OCI-LY3 (cell line): ENCODE data around the gene NDC1.

Experiments
- H2AFZ ChIP-seq: fragments of 200-600, 300-600 bp; shearing (Covaris generic); 2 replicates; pipeline ENCODE4 v1.6.0; 2014; ENCODE audit warnings: antibody characterized with exemption, low read depth, low read length
- H3K27ac ChIP-seq: fragments of 200-600, 300-600 bp; sonication (generic); 2 replicates; pipeline ENCODE4 v1.5.1; 2014; ENCODE audit warnings: mild to moderate bottlenecking, low read length, moderate library complexity, mixed read lengths
- H3K27me3 ChIP-seq: fragments of 200-600, 300-600 bp; sonication (generic); 2 replicates; pipeline ENCODE4 v1.6.1; 2014; ENCODE audit warnings: low read depth, low read length, mixed read lengths
- H3K36me3 ChIP-seq: fragments of 200-600, 300-600 bp; sonication (generic); replicated peaks from 2 replicates; pipeline ENCODE3; 2014; ENCODE audit warnings: low read depth, low read length, mixed read lengths
- H3K4me1 ChIP-seq: fragments of 300-600, 200-600 bp; sonication (generic); 2 replicates; pipeline ENCODE4 v1.6.1; 2014; ENCODE audit warnings: low read length, mixed read lengths
- H3K4me2 ChIP-seq: fragments of 200-600, 300-600 bp; sonication (generic); 2 replicates; pipeline ENCODE4 v1.6.1; 2014; ENCODE audit warnings: low read length, mixed read lengths
- H3K4me3 ChIP-seq: fragments of 300-600, 200-600 bp; sonication (generic); 2 replicates; pipeline ENCODE4 v1.5.1; 2014; ENCODE audit warnings: antibody characterized with exemption, mild to moderate bottlenecking, low read length, moderate library complexity
- H3K79me2 ChIP-seq: fragments of 300-600, 200-600 bp; shearing (Covaris generic); 2 replicates; pipeline ENCODE4 v1.6.1; 2014; ENCODE audit warnings: mild to moderate bottlenecking, low read length, mixed read lengths
- H3K9ac ChIP-seq: fragments of 300-600, 200-600 bp; shearing (Covaris generic); 2 replicates; pipeline ENCODE4 v1.6.0; 2014; ENCODE audit warnings: mild to moderate bottlenecking, low read length, moderate library complexity
- H3K9me3 ChIP-seq: fragments of 200-600, 300-600 bp; shearing (Covaris generic); 2 replicates; pipeline ENCODE4 v1.6.1; 2014; ENCODE audit warnings: low read length, mixed read lengths; ENCODE audit not compliant: insufficient read depth
- H4K20me1 ChIP-seq: fragments of 200-600, 300-600 bp; sonication (generic); 2 replicates; pipeline ENCODE4 v1.6.1; 2016; ENCODE audit warnings: low read length, mixed read lengths; ENCODE audit not compliant: insufficient read depth
- EZH2phosphoT487 ChIP-seq: fragments of 200-600 bp; shearing (Covaris generic); IDR thresholded peaks from 2 replicates; pipeline ENCODE4 v1.6.1; 2018; ENCODE audit warnings: antibody characterized with exemption, mixed run types, low read depth
- TF ChIP-seq, protein P1 (sequence below): fragments of 200-600, 300-600 bp; sonication (generic); IDR thresholded peaks from 2 replicates; pipeline ENCODE4 v1.5.1; 2014; ENCODE audit warnings: antibody characterized with exemption, low read length, low read depth

Gene NDC1

DNA sequence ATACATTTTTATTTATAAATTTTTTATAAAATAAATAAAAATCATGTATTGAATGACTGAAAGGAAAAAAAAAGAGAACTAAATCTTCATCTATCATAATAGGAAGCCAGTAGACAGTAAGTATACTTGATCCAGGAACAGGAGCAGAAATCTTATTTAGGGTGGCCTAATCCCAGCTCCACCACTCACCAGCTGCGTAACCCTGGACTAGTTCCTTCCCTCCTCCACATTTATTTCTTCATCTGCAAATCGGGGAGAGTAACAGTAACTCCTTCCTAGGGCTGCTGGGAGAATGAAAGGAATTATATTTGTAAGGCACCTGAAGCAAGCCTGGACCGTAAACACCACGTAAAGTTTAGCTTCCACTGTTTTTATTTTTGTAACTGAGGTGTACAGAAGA is 117.0 kb downstream of the NDC1 start:
- Histone ChIP-seq H3K36me3 (no peaks in the 10 kb centered on the region), H3K79me2 (no peaks in the 10 kb centered on the region), H3K9me3 (no peaks in the 10 kb centered on the region), H3K4me3 (no peak overlapping the region), H3K27me3 (no peaks in the 10 kb centered on the region), H3K27ac (no peak overlapping the region), H3K4me2 (no peak overlapping the region), H2AFZ (no peak overlapping the region), H3K4me1 (no peaks in the 10 kb centered on the region), H4K20me1 (no peaks in the 10 kb centered on the region), H3K9ac (no peak overlapping the region)
- TF ChIP-seq, protein P1, sequence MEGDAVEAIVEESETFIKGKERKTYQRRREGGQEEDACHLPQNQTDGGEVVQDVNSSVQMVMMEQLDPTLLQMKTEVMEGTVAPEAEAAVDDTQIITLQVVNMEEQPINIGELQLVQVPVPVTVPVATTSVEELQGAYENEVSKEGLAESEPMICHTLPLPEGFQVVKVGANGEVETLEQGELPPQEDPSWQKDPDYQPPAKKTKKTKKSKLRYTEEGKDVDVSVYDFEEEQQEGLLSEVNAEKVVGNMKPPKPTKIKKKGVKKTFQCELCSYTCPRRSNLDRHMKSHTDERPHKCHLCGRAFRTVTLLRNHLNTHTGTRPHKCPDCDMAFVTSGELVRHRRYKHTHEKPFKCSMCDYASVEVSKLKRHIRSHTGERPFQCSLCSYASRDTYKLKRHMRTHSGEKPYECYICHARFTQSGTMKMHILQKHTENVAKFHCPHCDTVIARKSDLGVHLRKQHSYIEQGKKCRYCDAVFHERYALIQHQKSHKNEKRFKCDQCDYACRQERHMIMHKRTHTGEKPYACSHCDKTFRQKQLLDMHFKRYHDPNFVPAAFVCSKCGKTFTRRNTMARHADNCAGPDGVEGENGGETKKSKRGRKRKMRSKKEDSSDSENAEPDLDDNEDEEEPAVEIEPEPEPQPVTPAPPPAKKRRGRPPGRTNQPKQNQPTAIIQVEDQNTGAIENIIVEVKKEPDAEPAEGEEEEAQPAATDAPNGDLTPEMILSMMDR, result no peak
- TF ChIP-seq EZH2phosphoT487, result no peak

DNA sequence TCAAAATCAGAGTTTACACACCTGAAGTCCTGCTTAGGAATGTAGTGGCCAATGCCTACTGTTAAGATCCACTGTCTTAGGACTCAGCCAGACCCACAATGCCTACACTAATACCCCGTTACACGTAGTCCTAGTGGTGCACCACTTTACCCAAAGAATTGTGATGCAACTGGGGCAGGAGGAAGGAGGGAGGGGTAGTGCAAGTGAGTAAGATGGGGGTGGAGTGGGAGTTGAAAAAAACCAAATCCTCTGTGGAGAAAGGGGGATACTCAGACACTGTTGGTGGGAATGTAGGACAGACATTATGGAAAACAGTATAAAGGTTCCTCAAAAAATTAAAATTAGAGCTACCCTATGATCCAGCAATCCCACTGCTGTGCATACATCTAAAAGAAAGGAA is 118.6 kb downstream of the NDC1 start:
- no peaks in the 10 kb centered on the region for H3K4me1 ChIP-seq
- H3K4me2 ChIP-seq, result no peak overlapping the region
- no peaks in the 10 kb centered on the region for H3K36me3 ChIP-seq
- no peaks in the 10 kb centered on the region for H3K27me3 ChIP-seq
- H3K4me3 ChIP-seq, result no peak overlapping the region
- H2AFZ ChIP-seq, result no peak overlapping the region
- H3K9ac ChIP-seq, result no peak overlapping the region
- H3K27ac ChIP-seq, result no peak overlapping the region
- TF ChIP-seq, protein P1, result no peak
- no peak for TF ChIP-seq EZH2phosphoT487
- no peaks in the 10 kb centered on the region for H3K9me3 ChIP-seq
- no peaks in the 10 kb centered on the region for H3K79me2 ChIP-seq
- H4K20me1 ChIP-seq, result no peaks in the 10 kb centered on the region

DNA sequence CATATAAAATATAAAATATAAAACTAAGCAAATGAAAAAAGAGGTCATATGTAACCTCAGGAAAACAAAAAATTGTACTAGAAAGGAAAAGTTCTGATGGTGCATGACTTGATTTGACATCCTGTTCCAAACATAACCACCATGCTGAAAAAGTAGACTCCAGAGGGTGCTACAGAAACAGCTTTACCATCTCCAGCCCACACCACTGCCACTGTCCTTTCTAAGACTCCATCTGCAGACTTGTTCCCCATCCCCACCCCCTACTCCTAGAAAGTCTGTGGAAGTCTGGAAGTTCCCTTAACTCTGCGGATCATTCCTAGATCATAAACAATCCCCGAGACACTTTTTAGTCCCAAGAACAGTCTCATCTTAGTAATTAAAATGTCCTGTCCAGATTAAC is 119.7 kb downstream of the NDC1 start:
- Histone ChIP-seq H3K4me3 (no peak overlapping the region), H2AFZ (no peak overlapping the region)

DNA sequence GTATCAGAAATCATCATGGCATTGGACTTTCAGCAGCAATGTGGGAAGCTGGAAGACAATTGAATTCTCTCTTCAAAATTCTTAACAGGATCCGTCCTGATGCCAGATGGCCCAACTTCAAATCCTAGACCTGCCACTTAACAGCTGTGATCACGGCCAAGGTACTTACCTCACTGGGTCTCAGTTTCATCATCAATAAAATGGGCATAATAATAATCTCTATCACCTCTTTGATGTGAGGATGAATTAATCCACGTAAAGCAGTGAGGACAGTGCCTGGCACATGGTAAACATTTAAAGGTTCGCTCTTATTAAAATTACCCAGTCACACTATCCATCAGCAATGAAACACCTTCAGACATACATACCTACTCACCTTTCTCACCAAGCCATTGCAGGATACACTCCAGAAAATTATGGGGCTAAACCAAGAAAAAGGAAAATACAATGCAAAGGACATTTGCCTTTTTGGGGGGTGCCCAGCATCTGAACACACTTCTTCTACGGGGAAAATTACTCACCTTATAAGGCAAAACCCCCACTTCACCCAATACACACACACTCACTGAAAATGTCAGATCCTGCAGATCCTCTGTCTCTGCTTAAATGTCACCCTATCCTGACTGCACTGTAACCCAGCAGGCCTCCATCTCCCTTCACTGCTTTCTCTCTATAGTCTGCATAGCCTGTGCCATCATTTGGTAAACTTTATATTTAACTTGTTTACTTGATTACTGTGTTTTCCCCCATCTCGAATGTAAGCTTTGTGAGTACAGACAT is 120.9 kb downstream of the NDC1 start:
- Histone ChIP-seq H3K9ac (no peak overlapping the region), H3K27me3 (no peaks in the 10 kb centered on the region)

More for the DNA sequence above, 119.7 kb downstream of the NDC1 start:
- no peaks in the 10 kb centered on the region for H3K36me3 ChIP-seq
- no peaks in the 10 kb centered on the region for H3K4me1 ChIP-seq
- no peaks in the 10 kb centered on the region for H3K27me3 ChIP-seq
- TF ChIP-seq, protein P1, result no peak
- TF ChIP-seq EZH2phosphoT487, result no peak
- no peaks in the 10 kb centered on the region for H4K20me1 ChIP-seq
- no peak overlapping the region for H3K9ac ChIP-seq
- H3K4me2 ChIP-seq, result no peak overlapping the region
- H3K9me3 ChIP-seq, result no peaks in the 10 kb centered on the region
- no peak overlapping the region for H3K27ac ChIP-seq
- H3K79me2 ChIP-seq, result no peaks in the 10 kb centered on the region

More for the DNA sequence above, 120.9 kb downstream of the NDC1 start:
- Histone ChIP-seq H3K79me2 (no peaks in the 10 kb centered on the region), H3K9me3 (no peaks in the 10 kb centered on the region), H3K36me3 (no peaks in the 10 kb centered on the region), H3K27ac (no peak overlapping the region), H4K20me1 (no peaks in the 10 kb centered on the region), H3K4me2 (no peak overlapping the region), H2AFZ (no peak overlapping the region), H3K4me1 (no peaks in the 10 kb centered on the region), H3K4me3 (no peak overlapping the region)
- TF ChIP-seq, protein P1, result no peak
- no peak for TF ChIP-seq EZH2phosphoT487
